GM21423 (cell line): ENCODE results near the gene TTC33.
"Not testable (repeated sequence)": the region's sequence is repeated elsewhere in the genome, so short reads cannot be mapped to it uniquely, and the experiment has no call there.

ENCODE experiments used
- ATAC-seq: cut with Tn5 transposase; IDR thresholded peaks from one replicate; pipeline ENCODE4 v1.9.1; 2021; ENCODE audit warnings: mild to moderate bottlenecking, moderate library complexity; ENCODE audit not compliant: unreplicated experiment

The TTC33 gene

GRCh38 chr5:40656091-40656490 is 99.7 kb downstream of the TTC33 start:
- ATAC-seq, result not testable (repeated sequence)

DNA sequence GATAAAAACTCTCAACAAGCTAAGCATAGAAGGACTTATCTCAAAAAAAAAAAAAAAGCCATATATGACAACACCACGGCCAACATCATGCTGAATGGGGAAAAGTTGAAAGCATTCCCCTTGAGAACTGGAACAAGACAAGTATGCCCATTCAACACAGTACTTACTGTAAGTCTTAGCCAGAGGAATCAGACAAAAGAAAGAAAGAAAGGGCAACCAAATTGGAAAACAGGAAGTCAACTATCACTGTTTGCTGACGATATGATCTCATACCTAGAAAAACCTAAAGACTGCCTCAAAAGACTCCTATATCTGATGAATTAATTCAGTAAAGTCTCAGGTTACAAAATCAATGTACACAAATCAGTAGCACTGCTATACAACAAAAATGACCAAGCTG is 100.6 kb downstream of the TTC33 start:
- ATAC-seq, result no peak

DNA sequence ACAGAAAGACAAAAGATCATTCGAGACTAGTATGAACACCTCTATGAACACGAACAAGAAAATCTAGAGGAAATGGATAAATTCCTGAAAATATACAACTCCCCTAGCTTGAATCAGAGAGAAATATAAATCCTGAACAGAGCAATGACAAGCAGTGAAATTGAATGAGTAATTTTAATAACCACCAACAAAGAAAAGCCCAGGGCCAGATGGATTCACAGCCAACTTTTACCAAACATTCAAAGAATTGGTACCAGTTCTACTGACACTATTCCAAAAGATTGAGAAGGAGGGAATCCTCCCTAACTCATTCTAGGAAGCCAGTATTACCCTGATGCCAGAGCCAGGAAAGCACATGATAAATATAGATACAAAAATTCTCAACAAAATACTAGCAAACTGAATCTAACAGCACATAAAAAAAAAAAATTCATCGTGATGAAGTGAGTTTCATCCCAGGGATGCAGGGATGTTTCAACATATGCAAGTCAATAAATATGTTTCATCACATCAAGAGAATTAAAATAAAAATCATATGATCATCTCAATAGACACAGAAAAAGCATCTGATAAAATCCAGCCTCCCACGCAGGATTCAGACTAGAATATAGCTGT is 101.3 kb downstream of the TTC33 start:
- ATAC-seq, result no peak

GRCh38 chr5:40653221-40654022 is 102.3 kb downstream of the TTC33 start:
- ATAC-seq, result peak; percentile 49

GRCh38 chr5:40652441-40653220 is 103.1 kb downstream of the TTC33 start:
- no peak for ATAC-seq

GRCh38 chr5:40651201-40651600 is 104.6 kb downstream of the TTC33 start:
- ATAC-seq, result no peak

DNA sequence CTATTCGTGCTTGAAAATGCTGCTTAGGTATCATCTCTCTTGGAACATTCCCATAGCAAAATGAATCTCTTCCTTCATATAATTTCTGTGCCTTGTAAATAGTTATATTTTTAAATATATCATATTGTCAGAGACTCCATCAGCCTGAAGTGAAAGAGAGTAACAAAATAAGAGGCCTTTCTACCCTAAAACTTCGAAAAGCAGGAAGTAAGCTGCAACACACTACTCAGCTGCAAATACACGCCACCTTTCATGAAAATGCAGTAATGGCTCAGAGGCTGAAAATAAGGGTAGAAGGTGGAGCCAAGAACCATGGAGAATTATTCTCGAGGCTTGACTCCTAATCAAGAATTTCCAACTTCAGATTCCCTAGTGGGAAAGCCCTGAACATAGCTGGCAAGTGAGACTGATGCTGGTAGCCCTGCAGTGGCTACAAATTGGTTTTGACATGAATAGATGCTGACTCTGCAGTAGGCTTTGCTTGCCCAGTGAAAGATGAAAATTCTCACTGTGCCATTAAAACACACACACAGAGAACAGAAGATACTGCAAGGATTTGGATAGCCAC is 106.2 kb downstream of the TTC33 start:
- ATAC-seq, result no peak

GRCh38 chr5:40648150-40648549 is 107.6 kb downstream of the TTC33 start:
- ATAC-seq, result no peak

DNA sequence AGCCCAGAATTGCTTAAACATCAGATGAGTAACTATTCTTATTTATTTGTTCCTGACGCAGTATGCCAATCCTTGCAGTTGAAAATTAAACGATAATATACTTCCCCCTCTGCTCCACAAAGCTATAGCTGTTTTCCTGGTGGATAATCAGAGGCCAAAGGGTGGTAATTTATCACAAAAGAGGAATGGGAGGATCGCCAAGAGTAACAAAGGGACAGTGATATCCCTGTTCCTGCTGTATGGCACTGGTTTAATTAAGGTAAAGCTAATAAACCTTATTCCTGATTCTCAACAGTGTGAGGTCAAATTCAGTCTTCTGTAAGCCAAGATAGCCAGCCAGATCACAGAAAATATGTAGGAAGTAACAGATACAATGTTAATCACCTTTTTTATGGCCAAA is 109.5 kb downstream of the TTC33 start:
- no peak for ATAC-seq

DNA sequence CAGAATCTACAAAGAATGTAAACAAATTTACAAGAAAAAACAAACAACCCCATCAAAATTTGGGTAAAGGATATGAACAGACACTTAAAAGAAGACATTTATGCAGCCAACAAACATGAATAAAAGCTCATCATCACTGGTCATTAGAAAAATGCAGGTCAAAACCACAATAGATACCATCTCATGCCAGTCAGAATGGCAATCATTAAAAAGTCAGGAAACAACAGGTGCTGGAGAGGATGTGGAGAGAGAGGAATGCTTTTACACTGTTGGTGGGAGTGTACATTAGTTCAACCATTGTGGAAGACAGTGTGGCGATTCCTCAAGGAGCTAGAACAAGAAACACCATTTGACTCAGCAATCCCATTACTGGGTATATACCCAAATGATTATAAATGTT is 116.2 kb downstream of the TTC33 start:
- ATAC-seq, result not testable (repeated sequence)

GRCh38 chr5:40634593-40634992 is 121.2 kb downstream of the TTC33 start:
- no peak for ATAC-seq

GRCh38 chr5:40634154-40634553 is 121.6 kb downstream of the TTC33 start:
- no peak for ATAC-seq

DNA sequence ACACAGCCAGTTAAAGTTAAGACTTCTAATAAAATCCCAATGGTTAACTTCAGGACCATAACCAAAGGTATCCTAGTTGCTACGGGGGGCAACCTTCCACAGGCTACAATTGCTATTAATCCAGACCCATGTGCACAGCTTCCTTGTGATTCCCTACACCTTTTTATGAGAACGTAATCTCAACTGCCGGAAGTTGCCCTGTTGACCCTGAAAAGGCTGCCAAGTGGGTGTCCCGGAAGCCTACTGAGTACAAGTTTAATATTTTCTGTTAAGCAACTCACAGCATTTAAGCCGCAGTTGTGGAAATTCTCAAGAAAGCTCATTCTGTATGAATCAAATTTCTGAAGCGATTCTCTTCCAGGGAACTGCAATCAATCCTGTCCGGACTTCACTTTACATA is 124.5 kb downstream of the TTC33 start:
- no peak for ATAC-seq

DNA sequence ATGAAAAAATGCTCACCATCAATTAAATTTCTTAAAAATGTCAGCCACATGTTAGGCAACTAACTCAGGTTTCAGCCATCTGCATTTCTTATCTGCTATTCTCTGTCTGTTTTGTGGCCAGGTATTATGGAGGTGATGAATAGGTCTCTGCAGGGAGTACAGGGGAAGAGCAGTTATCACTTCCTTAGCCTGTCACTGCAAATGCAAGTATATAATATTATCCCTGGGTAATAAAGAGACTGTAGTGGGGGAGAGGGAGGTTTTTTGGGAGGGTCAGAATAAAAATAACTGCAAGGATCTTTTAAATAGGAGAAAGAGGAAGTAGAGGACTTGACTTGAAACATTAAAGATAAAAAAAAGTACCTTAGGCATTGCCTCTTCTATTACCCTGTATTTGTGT is 125.6 kb downstream of the TTC33 start:
- ATAC-seq, result no peak

- ATAC-seq, result no peak
Measured at GRCh38 chr5:40628407-40628806, 127.4 kb downstream of the TTC33 start.

GRCh38 chr5:40627706-40628105 is 128.1 kb downstream of the TTC33 start:
- ATAC-seq, result no peak

DNA sequence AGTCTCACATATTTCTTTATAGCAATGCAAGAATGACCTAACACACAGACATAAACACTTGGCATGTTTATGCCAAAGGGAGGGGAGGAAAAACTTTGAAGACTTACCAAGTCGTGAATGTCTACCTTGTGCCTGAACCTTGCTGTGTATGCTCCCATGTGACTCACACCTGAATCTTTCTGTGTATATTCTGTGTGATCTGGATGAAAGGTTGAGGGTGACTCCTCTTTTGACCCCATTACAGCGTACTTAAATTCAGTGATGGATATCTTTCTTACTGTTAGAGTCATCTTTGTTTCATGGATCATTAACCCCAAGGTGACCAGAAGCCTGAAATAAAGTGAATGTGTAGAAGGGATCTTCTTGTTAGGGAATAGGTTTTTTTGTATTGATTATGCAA is 129.0 kb downstream of the TTC33 start:
- ATAC-seq, result no peak

- no peak for ATAC-seq
Measured at GRCh38 chr5:40623480-40624420, 132.0 kb downstream of the TTC33 start.

- no peak for ATAC-seq
Measured at GRCh38 chr5:40622463-40623252, 133.1 kb downstream of the TTC33 start.

GRCh38 chr5:40619421-40619820 is 136.3 kb downstream of the TTC33 start:
- ATAC-seq, result no peak
